HG03039 (cell line): ENCODE results near the gene ALG10B.
A peak's percentile ranks its signal among the peaks of the same experiment; 100 is the strongest.
"Not testable (repeated sequence)": the region's sequence is repeated elsewhere in the genome, so short reads cannot be mapped to it uniquely, and the experiment has no call there.

ENCODE experiments used
- ATAC-seq: cut with Tn5 transposase; IDR thresholded peaks from one replicate; pipeline ENCODE4 v1.9.1; 2021; ENCODE audit warnings: mild to moderate bottlenecking, moderate library complexity; ENCODE audit not compliant: unreplicated experiment

ALG10B gene, protein sequence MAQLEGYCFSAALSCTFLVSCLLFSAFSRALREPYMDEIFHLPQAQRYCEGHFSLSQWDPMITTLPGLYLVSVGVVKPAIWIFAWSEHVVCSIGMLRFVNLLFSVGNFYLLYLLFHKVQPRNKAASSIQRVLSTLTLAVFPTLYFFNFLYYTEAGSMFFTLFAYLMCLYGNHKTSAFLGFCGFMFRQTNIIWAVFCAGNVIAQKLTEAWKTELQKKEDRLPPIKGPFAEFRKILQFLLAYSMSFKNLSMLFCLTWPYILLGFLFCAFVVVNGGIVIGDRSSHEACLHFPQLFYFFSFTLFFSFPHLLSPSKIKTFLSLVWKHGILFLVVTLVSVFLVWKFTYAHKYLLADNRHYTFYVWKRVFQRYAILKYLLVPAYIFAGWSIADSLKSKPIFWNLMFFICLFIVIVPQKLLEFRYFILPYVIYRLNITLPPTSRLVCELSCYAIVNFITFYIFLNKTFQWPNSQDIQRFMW

DNA sequence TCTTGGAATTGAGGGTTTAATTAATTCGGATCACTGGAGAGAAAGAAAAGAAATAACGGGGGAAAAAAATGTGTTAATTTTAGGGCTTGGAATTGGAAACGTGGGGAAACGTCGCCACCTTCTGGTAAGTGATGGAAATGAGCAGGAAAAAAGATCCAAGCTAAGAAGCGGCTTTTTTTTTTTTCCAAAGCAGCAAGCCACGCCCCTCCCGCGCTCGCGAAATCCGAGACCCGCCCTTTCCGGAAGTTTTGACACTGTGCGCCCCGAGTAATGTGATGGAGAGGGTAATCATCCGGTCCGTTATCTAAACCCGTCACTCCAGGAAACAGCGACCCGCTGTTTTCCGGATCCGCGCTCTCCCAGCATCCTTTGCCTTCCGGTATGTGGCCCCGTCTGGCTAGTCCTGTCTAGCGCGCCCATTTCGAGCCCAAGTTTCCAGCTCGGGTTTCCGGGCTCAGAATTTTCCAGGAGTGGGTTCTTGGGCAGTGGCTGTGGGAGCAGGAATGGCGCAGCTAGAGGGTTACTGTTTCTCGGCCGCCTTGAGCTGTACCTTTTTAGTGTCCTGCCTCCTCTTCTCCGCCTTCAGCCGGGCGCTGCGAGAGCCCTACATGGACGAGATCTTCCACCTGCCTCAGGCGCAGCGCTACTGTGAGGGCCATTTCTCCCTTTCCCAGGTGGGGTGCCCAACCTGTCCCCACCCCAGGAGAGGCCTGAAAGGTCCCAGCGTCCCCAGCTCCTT is at the start of gene ALG10B:
ALG10B (plus strand) TSS at position 384 of the 739 bp plus-strand sequence; CDS start at position 504, 120 bp downstream.
- peak; percentile 100 for ATAC-seq

DNA sequence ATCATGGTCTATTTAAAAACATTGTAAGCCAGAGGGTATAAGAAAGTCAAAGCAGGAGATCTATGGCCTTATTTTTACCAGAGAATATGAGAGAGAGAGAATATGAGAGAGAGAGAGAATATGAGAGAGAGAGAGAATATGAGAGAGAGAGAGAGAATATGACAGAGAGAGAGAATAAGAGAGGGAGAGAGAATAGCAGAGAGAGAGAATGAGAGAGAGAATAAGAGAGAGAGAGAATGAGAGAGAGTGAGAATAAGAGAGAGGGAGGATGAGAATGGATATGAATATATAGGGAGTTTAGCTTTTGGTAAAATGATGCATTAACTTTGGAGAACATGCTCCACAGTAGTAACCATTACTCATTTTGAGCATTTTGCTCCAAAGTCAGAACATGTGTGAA is 48.0 kb upstream of the ALG10B start:
- ATAC-seq, result no peak

DNA sequence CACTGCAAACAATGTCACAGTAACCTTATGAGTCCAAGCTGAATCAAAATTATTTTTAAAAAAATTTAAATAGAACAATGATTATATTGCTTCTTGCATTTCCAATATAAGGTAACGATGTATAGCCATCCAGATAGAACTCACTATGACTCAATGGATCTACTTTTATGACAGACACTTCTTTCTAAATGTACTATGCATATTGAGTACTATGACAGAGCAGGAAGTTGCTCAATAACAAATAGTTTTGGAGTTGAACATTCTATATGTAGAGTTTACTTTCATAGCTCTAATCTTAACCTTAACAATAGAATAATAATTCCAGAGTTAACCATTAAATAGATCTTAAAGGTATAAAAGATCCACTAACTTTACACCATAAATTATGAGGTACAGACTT is 46.7 kb upstream of the ALG10B start:
- no peak for ATAC-seq

DNA sequence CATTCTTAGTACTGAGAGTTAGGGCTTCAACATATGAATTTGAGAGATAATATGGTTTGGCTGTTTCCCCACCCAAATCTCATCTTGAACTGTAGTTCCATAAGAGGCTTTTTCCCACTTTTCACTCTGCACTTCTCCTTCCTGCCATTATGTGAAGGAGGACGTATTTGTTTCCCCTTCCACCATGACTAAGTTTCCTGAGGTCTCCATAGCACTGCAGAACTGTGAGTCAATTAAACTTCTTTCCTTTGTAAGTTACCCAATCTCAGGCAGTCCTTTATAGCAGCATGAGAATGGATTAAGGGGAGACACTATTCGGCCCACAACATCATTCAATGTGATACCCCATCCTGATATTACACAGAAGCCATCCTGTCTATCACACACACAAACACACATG is 36.8 kb upstream of the ALG10B start:
- no peak for ATAC-seq

- ATAC-seq, result no peak
These were observed 33.7 kb upstream of the ALG10B start for GRCh38 chr12:38282886-38283285.

- ATAC-seq, result no peak
These were observed 27.2 kb upstream of the ALG10B start for GRCh38 chr12:38289396-38289795.

GRCh38 chr12:38291160-38291559 is 25.4 kb upstream of the ALG10B start:
- ATAC-seq, result no peak

- ATAC-seq, result not testable (repeated sequence)
These were observed 13.6 kb upstream of the ALG10B start for GRCh38 chr12:38302972-38303371.

GRCh38 chr12:38321966-38322365 is 5.4 kb downstream of the ALG10B start:
- not testable (repeated sequence) for ATAC-seq

GRCh38 chr12:38324912-38325311 is 8.3 kb downstream of the ALG10B start:
- ATAC-seq, result no peak

- no peak for ATAC-seq
These were observed 10.8 kb downstream of the ALG10B start for GRCh38 chr12:38327356-38327755.

- ATAC-seq, result no peak
These were observed 11.8 kb downstream of the ALG10B start for GRCh38 chr12:38328306-38328895.

DNA sequence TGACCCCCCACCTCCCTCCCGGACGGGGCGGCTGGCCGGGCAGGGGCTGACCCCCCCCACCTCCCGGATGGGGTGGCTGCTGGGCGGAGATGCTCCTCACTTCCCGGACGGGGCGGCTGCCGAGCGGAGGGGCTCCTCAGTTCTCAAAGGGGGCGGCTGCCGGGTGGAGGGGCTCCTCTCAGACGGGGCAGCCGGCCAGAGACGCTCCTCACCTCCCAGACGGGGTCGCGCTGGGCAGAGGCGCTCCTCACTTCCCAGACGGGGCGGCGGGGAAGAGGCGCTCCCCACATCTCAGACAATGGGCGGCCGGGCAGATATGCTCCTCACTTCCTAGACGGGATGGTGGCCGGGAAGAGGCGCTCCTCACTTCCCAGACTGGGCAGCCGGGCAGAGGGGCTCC is 13.8 kb downstream of the ALG10B start:
- ATAC-seq, result not testable (repeated sequence)

- no peak for ATAC-seq
These were observed 16.2 kb downstream of the ALG10B start for GRCh38 chr12:38332814-38333213.

- no peak for ATAC-seq
These were observed 25.9 kb downstream of the ALG10B start for GRCh38 chr12:38342444-38342843.

- ATAC-seq, result not testable (repeated sequence)
These were observed 26.7 kb downstream of the ALG10B start for GRCh38 chr12:38343256-38343655.

DNA sequence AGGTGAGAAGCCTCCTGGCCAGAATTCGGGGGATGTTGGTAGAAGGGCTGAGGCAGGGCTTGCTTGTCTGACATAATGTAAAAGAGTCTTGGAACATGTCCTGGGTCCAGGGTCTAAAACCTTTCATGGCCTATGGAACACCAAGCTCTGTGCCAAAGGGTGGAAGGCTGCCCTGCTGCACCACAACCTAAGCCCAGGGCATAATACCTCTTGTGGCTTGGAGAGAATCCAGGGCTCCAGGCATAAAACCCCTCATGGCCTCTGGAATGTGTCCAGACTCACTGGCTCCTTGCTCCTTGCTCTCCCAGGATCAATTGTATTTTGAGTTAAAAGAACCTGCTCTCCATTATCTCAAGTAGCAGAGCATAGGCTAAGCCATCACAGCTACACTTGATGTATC is 27.3 kb downstream of the ALG10B start:
- not testable (repeated sequence) for ATAC-seq

DNA sequence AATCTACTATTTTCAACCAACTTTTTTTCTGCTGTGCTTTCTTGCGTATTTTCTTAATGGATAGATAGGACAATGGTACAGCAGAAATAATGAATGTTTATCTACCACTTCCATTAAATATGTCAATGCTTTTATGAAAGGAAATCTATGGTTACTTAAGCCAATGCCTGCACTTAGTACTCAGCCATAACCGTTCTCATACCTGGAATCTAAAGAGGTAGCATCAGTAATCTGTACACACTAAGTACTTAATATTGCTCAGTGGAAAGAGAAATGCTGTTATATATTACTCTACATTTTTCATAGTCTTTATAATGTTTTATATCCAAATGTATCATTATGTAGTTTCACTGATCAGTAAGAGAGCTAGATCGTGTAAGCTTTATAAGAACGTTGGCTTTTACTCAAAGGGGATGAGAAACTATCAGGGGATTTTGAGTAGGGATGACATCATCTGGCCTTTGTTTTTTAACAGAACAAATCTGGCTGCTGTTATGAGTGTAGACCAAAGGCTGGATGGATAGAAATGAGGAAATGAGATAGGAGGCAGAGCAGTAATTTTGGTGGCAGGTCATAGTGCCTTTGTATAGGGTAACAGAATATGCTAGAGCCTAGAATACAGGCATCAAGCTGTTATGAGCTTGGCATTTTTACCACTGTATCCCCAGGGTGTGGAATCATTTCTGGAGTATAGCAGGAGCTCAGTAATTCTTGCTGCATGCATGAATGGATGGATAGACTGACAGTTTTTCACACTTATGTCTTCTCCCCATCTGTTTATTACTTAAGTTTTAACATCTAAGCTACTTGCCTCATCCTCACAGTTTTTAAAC is 34.0 kb downstream of the ALG10B start:
- ATAC-seq, result peak; percentile 99

DNA sequence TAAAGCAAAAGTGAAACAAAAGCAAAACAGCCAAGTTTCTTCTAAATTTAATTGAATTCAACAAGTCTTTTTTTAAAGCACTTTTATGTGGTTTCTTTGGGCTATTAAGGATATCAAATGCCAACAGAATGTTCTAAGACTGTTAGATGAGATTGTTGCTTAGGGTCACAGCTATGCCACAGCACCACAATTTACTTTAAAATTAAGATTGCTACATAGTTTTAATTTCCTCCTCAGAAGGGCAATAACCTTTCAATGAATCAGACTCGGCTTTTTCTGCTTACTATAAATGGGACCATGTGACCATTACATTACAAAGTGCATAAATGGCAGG is 34.6 kb downstream of the ALG10B start:
- not testable (repeated sequence) for ATAC-seq

DNA sequence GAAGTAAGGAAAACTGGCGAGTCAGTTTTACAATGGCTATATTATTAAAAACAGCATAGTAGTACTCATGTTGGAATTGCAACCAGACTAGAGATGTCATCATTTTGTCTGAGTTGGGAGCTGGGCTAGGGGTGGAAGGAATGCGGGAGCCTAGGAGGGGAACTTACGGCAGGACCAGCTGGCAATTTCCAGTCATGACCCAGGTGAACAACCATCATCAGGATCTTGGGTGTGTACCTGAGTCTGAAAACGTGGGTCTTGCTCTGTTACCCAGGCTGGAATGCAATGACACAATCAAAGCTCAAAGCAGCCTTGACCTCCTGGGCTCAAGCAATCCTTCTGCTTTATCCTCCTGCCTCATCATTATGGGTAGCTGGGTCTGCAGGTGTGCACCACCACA is 50.9 kb downstream of the ALG10B start:
- no peak for ATAC-seq

GRCh38 chr12:38370311-38370710 is 53.7 kb downstream of the ALG10B start:
- ATAC-seq, result no peak
